Breast epithelium (tissue), 4 donors: ENCODE data around the gene MSGN1. TPM values are rescaled to one million over a fixed set of nuclear protein-coding genes. Genes with fewer than 3 reads are reported as not detected.
"Not testable (repeated sequence)": the region's sequence is repeated elsewhere in the genome, so short reads cannot be mapped to it uniquely, and the experiment has no call there.

ENCODE experiments used
- DNase-seq, 2 donors: peaks; one replicate each; pipeline ENCODE4 v3.0.0-alpha.2; 2019; ENCODE audit warnings: low spot score in 2 of 2
- H3K27ac ChIP-seq, 2 donors: fragments of 200-600 bp; sonication (generic) in 1 of 2; one replicate each; pipeline ENCODE4 v1.5.1; 2016 to 2019; ENCODE audit warnings: mild to moderate bottlenecking in 1 of 2
- H3K27me3 ChIP-seq, 2 donors: fragments of 200-600 bp; sonication (generic) in 1 of 2; one replicate each; pipeline versions ENCODE4 v1.5.1 to v1.6.0; 2017 to 2019; ENCODE audit warnings: control low read depth in 1 of 2, mild to moderate bottlenecking in 1 of 2
- H3K36me3 ChIP-seq: fragments of 200-600 bp; one replicate; pipeline ENCODE4 v1.5.1; 2019
- H3K4me1 ChIP-seq, 2 donors: fragments of 200-600 bp; sonication (generic); one replicate each; pipeline ENCODE4 v1.5.1; 2016 to 2019; ENCODE audit warnings: control low read depth in 1 of 2
- H3K4me3 ChIP-seq, 3 donors: fragments of 200-600 bp; sonication (generic); 1 replicate in 2 of 3; 2 replicates in 1 of 3; pipeline ENCODE4 v1.5.1; 2016 to 2019; ENCODE audit warnings: mild to moderate bottlenecking in 3 of 3, moderate library complexity in 2 of 3
- H3K9me3 ChIP-seq, 2 donors: fragments of 200-600 bp; sonication (generic) in 1 of 2; one replicate each; pipeline ENCODE4 v1.5.1; 2016 to 2019; ENCODE audit warnings: control low read depth in 1 of 2
- CTCF ChIP-seq, 3 donors: fragments of 450-650 bp; IDR thresholded peaks; one replicate each; pipeline ENCODE4 v1.5.1; 2016 to 2017; ENCODE audit warnings: antibody characterized with exemption in 3 of 3, mild to moderate bottlenecking in 3 of 3, moderate library complexity in 3 of 3
- POLR2A ChIP-seq: fragments of 450-650 bp; IDR thresholded peaks from one replicate; pipeline ENCODE4 v1.6.1; 2016; ENCODE audit warnings: antibody characterized with exemption, mild to moderate bottlenecking, moderate library complexity
- POLR2AphosphoS5 ChIP-seq, 3 donors: sonication (generic); formaldehyde crosslinking; IDR thresholded peaks; one replicate each; pipeline ENCODE4 v1.6.1; 2017; ENCODE audit warnings: antibody characterized with exemption in 3 of 3
- intact Hi-C: fragments of 100-400 bp; cut with DNase I; formaldehyde crosslinking; loops from one replicate; pipeline ENCODE4 v1.15.1; 2023; ENCODE audit warnings: low total_unique reads
- total RNA-seq, 3 donors: library from RNA; depleted of rRNA; stranded (reverse); fragments of >200 nt; gene quantifications; one replicate each; pipeline ENCODE4 v1.1.0, GENCODE V29; 2016

Gene MSGN1
- total RNA-seq, 3 donors from 2014 or later, result not detected

DNA sequence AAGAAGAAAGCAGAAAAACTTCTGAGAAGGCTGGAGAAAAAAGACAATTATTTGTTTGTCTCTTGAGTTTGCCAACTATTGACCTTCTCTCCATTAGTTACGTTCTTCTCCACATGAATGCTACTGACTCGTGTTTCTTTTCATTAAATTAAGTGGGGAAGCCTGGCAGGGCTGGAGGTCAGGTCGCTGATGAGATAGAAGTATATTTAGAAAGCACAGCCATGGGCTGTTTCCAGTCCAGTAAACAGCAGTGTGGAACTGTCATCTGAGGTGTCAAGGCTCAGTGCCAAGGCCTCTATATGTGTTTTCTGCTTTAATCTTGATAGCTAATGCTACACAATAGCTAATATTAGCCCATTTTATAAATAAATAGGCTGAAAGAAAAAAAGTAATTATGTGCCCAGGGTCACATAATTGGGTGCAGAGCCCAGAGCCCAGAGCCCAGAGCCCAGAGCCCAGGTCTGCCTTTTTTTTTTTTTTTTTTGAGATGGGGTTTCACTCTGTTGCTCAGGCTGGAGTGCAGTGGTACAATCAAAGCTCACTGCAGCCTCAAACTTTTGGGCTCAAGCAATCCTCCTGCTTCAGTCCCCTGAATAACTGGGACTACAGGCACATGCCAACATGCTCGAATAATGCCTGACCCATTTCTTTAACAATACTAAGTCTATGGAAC, 6.3 kb downstream of the MSGN1 start:
- no peaks in the 10 kb centered on the region for H3K4me1 ChIP-seq
- no peak for DNase-seq
- no peaks in the 10 kb centered on the region for H3K9me3 ChIP-seq
- H3K36me3 ChIP-seq, result no peaks in the 10 kb centered on the region
- TF ChIP-seq CTCF (IDR thresholded peaks at IDR 0.05), result no peak
- no peaks in the 10 kb centered on the region for H3K27me3 ChIP-seq
- no peak overlapping the region for H3K27ac ChIP-seq
- no peak overlapping the region for H3K4me3 ChIP-seq
- intact Hi-C loops, result no loop called here

DNA sequence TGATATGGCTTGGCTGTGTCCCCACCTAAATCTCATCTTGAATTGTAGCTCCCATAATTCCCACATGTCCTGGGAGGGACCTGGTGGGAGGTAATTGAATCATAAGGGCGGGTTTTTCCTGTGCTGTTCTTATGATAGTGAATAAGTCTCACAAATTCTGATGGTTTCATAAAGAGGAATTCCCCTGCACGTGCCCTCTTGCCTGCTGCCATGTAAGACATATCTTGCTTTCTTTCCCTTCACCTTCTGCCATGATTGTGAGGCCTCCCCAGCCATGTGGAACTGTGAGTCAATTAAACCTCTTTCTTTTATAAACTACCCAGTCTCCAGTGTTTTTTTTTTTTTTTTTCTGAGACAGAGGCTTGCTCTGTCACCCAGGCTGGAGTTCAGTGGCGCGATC, 7.4 kb downstream of the MSGN1 start:
- intact Hi-C loops, H3K9me3 ChIP-seq, H3K27ac ChIP-seq, H3K4me1 ChIP-seq, H3K27me3 ChIP-seq, H3K36me3 ChIP-seq, H3K4me3 ChIP-seq, DNase-seq: not testable (repeated sequence)

DNA sequence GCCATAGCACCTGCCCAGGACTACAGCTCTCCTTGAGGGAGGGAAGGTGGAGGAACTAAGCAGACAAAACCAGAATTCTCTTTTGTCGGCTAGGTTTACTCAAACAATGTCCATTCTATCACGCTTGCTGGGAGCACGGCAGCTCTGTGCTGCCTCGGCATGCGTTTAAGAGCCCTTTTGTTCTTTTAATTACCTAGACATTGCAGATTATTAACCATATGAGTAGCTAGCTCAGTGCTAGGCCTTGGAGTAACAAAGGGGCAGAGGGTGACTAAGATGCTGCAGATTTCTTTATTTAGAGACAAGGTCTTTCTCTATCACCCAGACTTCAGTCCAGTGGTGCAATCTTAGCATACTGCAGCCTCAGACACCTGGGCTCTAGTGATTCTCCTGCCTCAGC, 11.1 kb downstream of the MSGN1 start:
- Histone ChIP-seq H3K9me3 (no peaks in the 10 kb centered on the region), H3K4me3 (no peak overlapping the region), H3K27me3 (no peaks in the 10 kb centered on the region), H3K27ac (no peak overlapping the region), H3K4me1 (no peaks in the 10 kb centered on the region), H3K36me3 (no peaks in the 10 kb centered on the region)
- no peak for TF ChIP-seq POLR2AphosphoS5 (IDR thresholded peaks at IDR 0.05)
- no peak for TF ChIP-seq POLR2A
- TF ChIP-seq CTCF (IDR thresholded peaks at IDR 0.05), result no peak
- intact Hi-C loops, result no loop called here
- no peak for DNase-seq

- DNase-seq, result no peak
- intact Hi-C loops, result no loop called here
- H3K36me3 ChIP-seq, result no peaks in the 10 kb centered on the region
- no peaks in the 10 kb centered on the region for H3K4me1 ChIP-seq
- no peak overlapping the region for H3K4me3 ChIP-seq
- no peaks in the 10 kb centered on the region for H3K27me3 ChIP-seq
- TF ChIP-seq POLR2AphosphoS5 (IDR thresholded peaks at IDR 0.05), result no peak
- TF ChIP-seq CTCF (IDR thresholded peaks at IDR 0.05), result no peak
- TF ChIP-seq POLR2A, result no peak
- no peaks in the 10 kb centered on the region for H3K9me3 ChIP-seq
- H3K27ac ChIP-seq, result no peak overlapping the region
These were observed 11.5 kb downstream of the MSGN1 start for GRCh38 chr2:17827785-17828184.

DNA sequence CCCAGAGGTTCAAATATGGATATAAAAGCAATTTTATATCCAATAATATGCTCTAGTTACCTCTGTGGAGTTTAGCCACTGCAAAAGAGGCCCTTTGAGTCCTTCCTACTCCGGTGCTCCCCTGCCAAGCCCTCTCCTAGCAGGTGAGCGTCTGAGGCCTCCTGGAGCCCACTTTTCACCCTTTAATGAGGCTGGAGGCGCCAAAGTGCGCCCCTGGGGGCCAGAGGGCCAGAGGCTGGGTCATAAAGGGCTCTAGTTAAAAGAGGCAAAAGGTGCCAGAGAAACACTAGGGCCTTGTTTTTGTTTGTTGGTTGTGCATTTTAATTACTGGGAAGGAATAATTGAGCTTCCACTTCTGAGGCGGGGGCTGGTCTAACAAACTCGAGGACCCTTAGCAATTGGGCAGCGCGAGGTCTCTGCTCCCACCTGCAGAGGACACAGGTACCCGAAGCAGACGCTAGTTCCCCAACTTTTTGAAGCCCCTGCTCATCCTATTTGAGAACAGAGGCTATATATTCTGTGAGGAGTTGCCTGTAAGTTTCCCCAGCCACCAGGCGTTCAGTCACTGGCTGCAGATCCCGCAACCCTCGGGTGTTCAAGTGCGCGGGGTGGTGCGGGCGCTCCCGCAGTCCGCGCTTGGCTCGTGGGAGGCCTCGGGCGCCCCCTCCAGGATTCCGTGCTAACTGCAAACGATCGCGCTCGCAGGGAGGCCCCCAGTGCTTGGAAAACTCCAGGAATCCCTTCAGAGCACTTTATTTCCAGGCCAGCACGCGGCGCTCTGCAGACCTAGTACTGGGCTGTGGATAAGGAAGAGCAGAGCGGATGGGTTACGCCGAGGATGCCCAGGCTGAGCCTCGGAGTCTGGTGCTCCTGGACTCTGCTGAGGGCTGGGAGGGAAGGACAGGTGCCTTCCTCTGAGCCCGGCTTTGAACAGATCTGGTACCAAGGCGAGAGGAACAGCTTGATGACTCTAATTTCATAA, 14.1 kb downstream of the MSGN1 start:
- peak in 1 of 2 donors; percentile 24 for DNase-seq
- Histone ChIP-seq H3K9me3 (no peaks in the 10 kb centered on the region), H3K36me3 (no peaks in the 10 kb centered on the region), H3K27me3 (no peaks in the 10 kb centered on the region), H3K4me3 (peak overlapping the region in 2 of 3 donors; percentile 6 to 46), H3K4me1 (no peaks in the 10 kb centered on the region), H3K27ac (no peak overlapping the region)
- intact Hi-C loops, result no loop called here
- TF ChIP-seq POLR2AphosphoS5 (IDR thresholded peaks at IDR 0.05) (no peak), POLR2A (no peak), CTCF (IDR thresholded peaks at IDR 0.05) (peak in 2 of 3 donors; percentile 46 to 61)
